ENCODE measurements around the gene PAK4.

- TF ChIP-seq TAF1 (IDR thresholded peaks at IDR 0.05; ENCODE audit: low read depth) = no peak
- no peak for TF ChIP-seq RAD21 (IDR thresholded peaks at IDR 0.05; ENCODE audit: low read depth)
- TF ChIP-seq CREB1 (IDR thresholded peaks at IDR 0.05; ENCODE audit: low read depth) = no peak
Observed at GRCh38 chr19:39195755-39196154, 70.2 kb downstream of the PAK4 start.
